Caco-2 (cell line): ENCODE results near the gene CCNJL. TPM values are rescaled to one million over a fixed set of nuclear protein-coding genes. Genes with fewer than 3 reads are reported as not detected.
A peak's percentile ranks its signal among the peaks of the same experiment; 100 is the strongest.

Experiments used
- BruUV-seq: library from RNA; stranded (reverse); fragments of 400-500 nt; replicated peaks from 2 replicates; lab custom pipeline; 2021; lab: Mats Ljungman, UMichigan
- CTCF ChIA-PET: fragments of 300-600 bp; sonication (Branson Sonifier 250); formaldehyde crosslinking; loops from one replicate; lab custom pipeline; 2022; ENCODE audit warnings: antibody characterized with exemption; lab: Charles Lee
- POLR2A ChIA-PET: fragments of 300-600 bp; sonication (Branson Sonifier 250); formaldehyde crosslinking; loops from one replicate; lab custom pipeline; 2022; ENCODE audit warnings: antibody characterized with exemption; lab: Charles Lee
- DNase-seq, 2 experiments: peaks; one replicate each; pipeline versions ENCODE4 v3.0.0 to v3.0.0-alpha.2; 2020 to 2022
- H3K27me3 ChIP-seq: replicated peaks from 2 replicates; pipeline ENCODE4 v1.6.0; 2011; ENCODE audit warnings: low read length; ENCODE audit not compliant: control insufficient read depth, insufficient read depth
- H3K36me3 ChIP-seq: 2 replicates; pipeline ENCODE4 v1.5.1; 2011; ENCODE audit warnings: low read length; ENCODE audit not compliant: control insufficient read depth, insufficient read depth
- H3K4me1 ChIP-seq: fragments of 250-450 bp; sonication (Bioruptor Pico); 2 replicates; pipeline ENCODE4 v1.5.1; 2020; ENCODE audit warnings: mild to moderate bottlenecking
- H3K4me3 ChIP-seq: 2 replicates; pipeline ENCODE4 v1.5.1; 2011; ENCODE audit warnings: low read depth, mild to moderate bottlenecking, control low read depth, low read length
- H3K9me3 ChIP-seq: fragments of 250-450 bp; sonication (Bioruptor Pico); 2 replicates; pipeline ENCODE4 v1.5.1; 2020; ENCODE audit warnings: mild to moderate bottlenecking, moderate library complexity
- H3K27ac Mint-ChIP-seq: one replicate; pipeline ENCODE4 v1.8.0; 2022; ENCODE audit warnings: mixed read lengths; ENCODE audit not compliant: unreplicated experiment
- H3K27me3 Mint-ChIP-seq: one replicate; pipeline ENCODE4 v1.8.0; 2022; ENCODE audit warnings: mixed read lengths; ENCODE audit not compliant: insufficient read depth, unreplicated experiment
- H3K36me3 Mint-ChIP-seq: one replicate; pipeline ENCODE4 v1.8.0; 2022; ENCODE audit warnings: mild to moderate bottlenecking, mixed read lengths; ENCODE audit not compliant: insufficient read depth, unreplicated experiment
- H3K4me1 Mint-ChIP-seq: one replicate; pipeline ENCODE4 v1.8.0; 2022; ENCODE audit warnings: low read depth, mixed read lengths; ENCODE audit not compliant: unreplicated experiment
- H3K4me3 Mint-ChIP-seq: one replicate; pipeline ENCODE4 v1.8.0; 2022; ENCODE audit warnings: mild to moderate bottlenecking, moderate library complexity, mixed read lengths; ENCODE audit not compliant: unreplicated experiment
- H3K9me3 Mint-ChIP-seq: one replicate; pipeline ENCODE4 v1.8.0; 2022; ENCODE audit warnings: mixed read lengths; ENCODE audit not compliant: unreplicated experiment
- intact Hi-C: fragments of 100-400 bp; cut with micrococcal nuclease; formaldehyde crosslinking; loops from one replicate; pipeline ENCODE4 v1.10.0; 2022; ENCODE audit not compliant: unreplicated experiment
- total RNA-seq: library from RNA; stranded (reverse); gene quantifications from 2 replicates; pipeline ENCODE4 v1.2.3, GENCODE V29; 2022
- TF ChIP-seq, protein P1 (sequence below), 2 experiments: fragments of 200-600 bp in 1 of 2; IDR thresholded peaks; 1 replicate in 1 of 2; 2 replicates in 1 of 2; pipeline versions ENCODE4 v1.5.1 to v1.8.0; 2011 to 2022; ENCODE audit warnings: antibody characterized with exemption in 1 of 2, control low read depth in 1 of 2, inconsistent platforms in 1 of 2, low read depth in 1 of 2, low read length in 1 of 2, mild to moderate bottlenecking in 1 of 2, moderate library complexity in 1 of 2; ENCODE audit not compliant: insufficient read depth in 1 of 2, severe bottlenecking in 1 of 2, unreplicated experiment in 1 of 2

Gene CCNJL
- total RNA-seq, 1 experiment from 2014 or later, result 17.4 TPM

DNA sequence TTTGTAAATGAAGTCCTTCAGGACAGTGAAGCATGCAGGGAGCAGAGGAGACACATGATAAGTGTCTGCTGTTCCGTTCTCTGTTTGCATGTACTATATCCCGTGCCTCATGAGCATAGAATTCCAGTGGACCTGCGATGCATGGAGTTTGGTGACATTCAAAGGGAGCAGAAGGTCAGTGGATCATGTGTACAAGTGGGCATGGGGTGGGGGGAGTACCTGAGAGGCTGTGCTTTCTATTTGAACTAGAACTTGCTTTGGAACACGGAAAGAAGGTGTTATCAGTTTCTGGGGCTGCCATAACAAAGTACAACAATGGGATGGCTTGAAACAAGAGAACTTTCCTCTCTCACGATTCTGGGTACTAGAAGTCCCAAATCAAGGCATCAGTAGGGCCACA is 5.1 kb upstream of the CCNJL start:
- no peaks in the 10 kb centered on the region for H3K36me3 ChIP-seq
- H3K27me3 Mint-ChIP-seq, result no peaks in the 10 kb centered on the region
- H3K4me1 ChIP-seq, result peaks cover 32% of the 10 kb centered on the region
- ChIA-PET CTCF (no interaction called here), POLR2A (no interaction called here)
- no peak overlapping the region for H3K4me3 ChIP-seq
- no peaks in the 10 kb centered on the region for H3K9me3 Mint-ChIP-seq
- no peaks in the 10 kb centered on the region for H3K36me3 Mint-ChIP-seq
- H3K4me1 Mint-ChIP-seq, result peaks cover 37% of the 10 kb centered on the region
- BruUV-seq, result no TSS peak
- intact Hi-C loops, result loop anchor here (2.0 kb wide), 1 partner anchor 57 kb away; no protein-coding TSS in a partner anchor
- H3K4me3 Mint-ChIP-seq, result no peak overlapping the region
- H3K27ac Mint-ChIP-seq, result peak overlapping the region; percentile 76
- no peaks in the 10 kb centered on the region for H3K27me3 ChIP-seq
- DNase-seq, result no peak
- H3K9me3 ChIP-seq, result no peaks in the 10 kb centered on the region
- TF ChIP-seq, protein P1, sequence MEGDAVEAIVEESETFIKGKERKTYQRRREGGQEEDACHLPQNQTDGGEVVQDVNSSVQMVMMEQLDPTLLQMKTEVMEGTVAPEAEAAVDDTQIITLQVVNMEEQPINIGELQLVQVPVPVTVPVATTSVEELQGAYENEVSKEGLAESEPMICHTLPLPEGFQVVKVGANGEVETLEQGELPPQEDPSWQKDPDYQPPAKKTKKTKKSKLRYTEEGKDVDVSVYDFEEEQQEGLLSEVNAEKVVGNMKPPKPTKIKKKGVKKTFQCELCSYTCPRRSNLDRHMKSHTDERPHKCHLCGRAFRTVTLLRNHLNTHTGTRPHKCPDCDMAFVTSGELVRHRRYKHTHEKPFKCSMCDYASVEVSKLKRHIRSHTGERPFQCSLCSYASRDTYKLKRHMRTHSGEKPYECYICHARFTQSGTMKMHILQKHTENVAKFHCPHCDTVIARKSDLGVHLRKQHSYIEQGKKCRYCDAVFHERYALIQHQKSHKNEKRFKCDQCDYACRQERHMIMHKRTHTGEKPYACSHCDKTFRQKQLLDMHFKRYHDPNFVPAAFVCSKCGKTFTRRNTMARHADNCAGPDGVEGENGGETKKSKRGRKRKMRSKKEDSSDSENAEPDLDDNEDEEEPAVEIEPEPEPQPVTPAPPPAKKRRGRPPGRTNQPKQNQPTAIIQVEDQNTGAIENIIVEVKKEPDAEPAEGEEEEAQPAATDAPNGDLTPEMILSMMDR (IDR thresholded peaks at IDR 0.05; ENCODE audit: insufficient read depth in 1 of 2, low read depth in 1 of 2, low read length in 1 of 2, severe bottlenecking in 1 of 2, unreplicated experiment in 1 of 2), result no peak

GRCh38 chr5:160315968-160316367 is 3.6 kb upstream of the CCNJL start:
- peaks cover 32% of the 10 kb centered on the region for H3K4me1 ChIP-seq
- TF ChIP-seq, protein P1 (IDR thresholded peaks at IDR 0.05; ENCODE audit: insufficient read depth in 1 of 2, low read depth in 1 of 2, low read length in 1 of 2, severe bottlenecking in 1 of 2, unreplicated experiment in 1 of 2), result no peak
- no peaks in the 10 kb centered on the region for H3K9me3 ChIP-seq
- H3K27me3 ChIP-seq, result no peaks in the 10 kb centered on the region
- ChIA-PET POLR2A (no interaction called here), CTCF (no interaction called here)
- DNase-seq, result peak; percentile 69 to 77
- intact Hi-C loops, result loop anchor here (2.0 kb wide), 1 partner anchor 55 kb away; no protein-coding TSS in a partner anchor
- Mint-ChIP-seq H3K4me3 (peak overlapping the region; percentile 6), H3K27ac (peak overlapping the region; percentile 76), H3K9me3 (no peaks in the 10 kb centered on the region), H3K4me1 (peaks cover 41% of the 10 kb centered on the region), H3K27me3 (no peaks in the 10 kb centered on the region), H3K36me3 (no peaks in the 10 kb centered on the region)
- no peak overlapping the region for H3K4me3 ChIP-seq
- BruUV-seq, result no TSS peak
- no peaks in the 10 kb centered on the region for H3K36me3 ChIP-seq

DNA sequence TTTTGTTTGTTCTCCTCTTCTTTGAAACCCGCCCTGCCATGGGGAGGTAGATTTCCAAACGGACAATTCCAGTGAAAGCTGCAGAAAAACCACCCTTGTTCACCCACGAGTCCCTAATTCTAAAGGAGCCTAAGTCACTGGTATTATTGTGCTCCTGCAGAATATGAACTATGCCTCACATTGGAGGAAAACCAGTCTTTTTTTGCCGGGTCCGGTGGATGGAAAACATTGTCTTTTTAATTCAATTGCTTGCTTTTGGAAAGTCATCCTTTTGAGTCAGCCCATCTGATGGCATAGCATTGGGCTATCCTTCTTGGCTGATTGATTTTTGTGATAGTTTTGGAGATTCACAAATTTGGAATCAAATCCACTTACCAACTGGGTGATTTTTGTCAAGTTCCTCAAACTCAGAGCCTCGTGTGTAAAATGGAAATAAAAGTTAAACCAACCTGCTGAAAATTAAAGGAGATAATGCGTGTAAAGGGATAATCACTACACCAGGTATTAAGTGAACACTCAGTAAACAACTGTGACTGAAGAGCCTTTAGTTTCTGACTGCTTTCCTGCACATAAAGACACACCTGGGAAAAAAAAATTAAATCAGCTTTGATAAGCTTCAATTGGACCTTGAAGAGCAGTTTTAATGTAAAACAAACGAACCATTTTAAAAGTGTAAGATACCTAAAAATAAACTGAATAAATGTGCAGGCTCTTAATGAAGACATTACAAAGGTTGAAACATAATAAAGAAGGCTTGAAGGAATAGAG is 780 bp upstream of the CCNJL start:
- H3K4me3 Mint-ChIP-seq, result peak overlapping the region; percentile 92
- peak overlapping the region; percentile 92 for H3K27ac Mint-ChIP-seq
- H3K9me3 Mint-ChIP-seq, result no peaks in the 10 kb centered on the region
- Histone ChIP-seq H3K36me3 (no peaks in the 10 kb centered on the region), H3K27me3 (no peaks in the 10 kb centered on the region), H3K4me1 (peaks cover 32% of the 10 kb centered on the region), H3K9me3 (no peaks in the 10 kb centered on the region), H3K4me3 (peak overlapping the region; percentile 63)
- no peak for DNase-seq
- intact Hi-C loops, result loop anchor here (1.0 to 2.0 kb wide), 2 partner anchors 26 to 32 kb away; no protein-coding TSS in a partner anchor
- CTCF ChIA-PET, result interaction anchor here (0.5 to 0.6 kb wide), 3 partner anchors 31 to 299 kb away, joined by 3 to 5 read pairs (median 5); no protein-coding TSS in a partner anchor
- TF ChIP-seq, protein P1 (IDR thresholded peaks at IDR 0.05; ENCODE audit: insufficient read depth in 1 of 2, low read depth in 1 of 2, low read length in 1 of 2, severe bottlenecking in 1 of 2, unreplicated experiment in 1 of 2), result no peak
- H3K36me3 Mint-ChIP-seq, result no peaks in the 10 kb centered on the region
- peaks cover 50% of the 10 kb centered on the region for H3K4me1 Mint-ChIP-seq
- no peaks in the 10 kb centered on the region for H3K27me3 Mint-ChIP-seq
- TSS peak; percentile 97 for BruUV-seq
- POLR2A ChIA-PET, result interaction anchor here (0.6 to 0.9 kb wide), 3 partner anchors 51 to 104 kb away, joined by 3 read pairs; no protein-coding TSS in a partner anchor
